GM23248 (cell line): Measurements from ENCODE around the gene WASHC2A.

Experiments
- EZH2 ChIP-seq: fragments of 200-600 bp; sonication (generic); IDR thresholded peaks from 2 replicates; pipeline ENCODE4 v1.6.1; 2018; ENCODE audit warnings: antibody characterized with exemption, mild to moderate bottlenecking; ENCODE audit not compliant: insufficient read depth, poor library complexity, severe bottlenecking
- EZH2phosphoT487 ChIP-seq: fragments of 200-600 bp; sonication (generic); IDR thresholded peaks from 2 replicates; pipeline ENCODE4 v1.6.1; 2018; ENCODE audit warnings: antibody characterized with exemption, moderate library complexity, mild to moderate bottlenecking, low read depth; ENCODE audit not compliant: insufficient read depth

- no peak for TF ChIP-seq EZH2phosphoT487
- no peak for TF ChIP-seq EZH2
Observed at GRCh38 chr10:50021646-50022045, 46.1 kb upstream of the WASHC2A start.
